ENCODE results near the gene HOXA3. TPM values are rescaled to one million over a fixed set of nuclear protein-coding genes. Genes with fewer than 3 reads are reported as not detected.

Gene HOXA3
- total RNA-seq, 3 donors from 2014 or later (not counting 1 experiment from before 2014, with no cell fraction given): 0.32 to 0.78 (median 0.35) TPM

DNA sequence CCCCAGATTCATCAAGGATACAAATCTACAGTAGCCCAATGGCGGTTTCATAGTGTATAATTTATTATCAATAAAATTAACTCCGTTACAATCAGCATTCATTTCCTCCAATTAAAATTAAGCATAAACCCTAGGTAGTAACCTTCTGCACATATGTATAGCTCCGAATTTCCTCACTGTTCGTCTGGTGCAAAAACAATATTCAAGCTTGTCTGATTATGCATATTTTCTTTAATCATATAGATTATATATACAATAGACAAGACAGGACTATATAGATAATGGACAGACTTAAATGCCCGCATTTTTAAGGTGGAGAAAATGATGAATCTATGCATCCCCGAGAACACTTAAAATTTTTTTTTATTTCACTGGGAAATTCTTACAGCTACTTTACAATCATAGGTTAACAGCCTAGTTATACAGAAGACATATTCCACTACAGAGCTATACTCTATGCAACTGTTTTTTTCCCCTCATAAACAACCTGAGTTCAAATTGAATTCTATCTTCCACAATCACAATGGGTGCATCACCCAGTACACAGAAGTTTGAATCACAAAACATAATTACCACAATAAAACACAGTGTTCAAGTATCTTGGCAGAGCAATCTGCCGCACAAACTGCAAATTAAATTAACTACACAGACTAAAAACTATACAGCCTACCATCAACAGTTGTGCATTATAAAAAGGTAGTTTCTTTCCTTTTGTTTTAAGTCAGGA is 10.3 kb upstream of the HOXA3 start:
- Mint-ChIP-seq H3K4me3 (peak overlapping the region; percentile 22), H3K36me3 (no peaks in the 10 kb centered on the region), H3K4me1 (peaks cover 29 to 63% of the 10 kb centered on the region in 2 donors), H3K27ac (no peak overlapping the region), H3K9me3 (no peaks in the 10 kb centered on the region), H3K27me3 (ENCODE audit: low read depth in 2 of 2) (peaks cover 73 to 75% of the 10 kb centered on the region in 2 donors)
- WGBS (ENCODE audit: insufficient coverage): 61% methylated on average over 4 of the region's 7 CpGs
- no peak overlapping the region for H3K4me3 ChIP-seq (ENCODE audit: low read length)
- intact Hi-C loops (cut with micrococcal nuclease): loop anchor here (5.0 to 10.0 kb wide), 2 partner anchors 82 to 965 kb away; partner anchors contain the start of gene EVX1
- H3K9me3 ChIP-seq (ENCODE audit: control insufficient read depth, insufficient read depth, low read length): no peaks in the 10 kb centered on the region
- H3K27me3 ChIP-seq (ENCODE audit: control insufficient read depth, insufficient read depth, low read length): peaks cover 71% of the 10 kb centered on the region
- TF ChIP-seq, protein P1, sequence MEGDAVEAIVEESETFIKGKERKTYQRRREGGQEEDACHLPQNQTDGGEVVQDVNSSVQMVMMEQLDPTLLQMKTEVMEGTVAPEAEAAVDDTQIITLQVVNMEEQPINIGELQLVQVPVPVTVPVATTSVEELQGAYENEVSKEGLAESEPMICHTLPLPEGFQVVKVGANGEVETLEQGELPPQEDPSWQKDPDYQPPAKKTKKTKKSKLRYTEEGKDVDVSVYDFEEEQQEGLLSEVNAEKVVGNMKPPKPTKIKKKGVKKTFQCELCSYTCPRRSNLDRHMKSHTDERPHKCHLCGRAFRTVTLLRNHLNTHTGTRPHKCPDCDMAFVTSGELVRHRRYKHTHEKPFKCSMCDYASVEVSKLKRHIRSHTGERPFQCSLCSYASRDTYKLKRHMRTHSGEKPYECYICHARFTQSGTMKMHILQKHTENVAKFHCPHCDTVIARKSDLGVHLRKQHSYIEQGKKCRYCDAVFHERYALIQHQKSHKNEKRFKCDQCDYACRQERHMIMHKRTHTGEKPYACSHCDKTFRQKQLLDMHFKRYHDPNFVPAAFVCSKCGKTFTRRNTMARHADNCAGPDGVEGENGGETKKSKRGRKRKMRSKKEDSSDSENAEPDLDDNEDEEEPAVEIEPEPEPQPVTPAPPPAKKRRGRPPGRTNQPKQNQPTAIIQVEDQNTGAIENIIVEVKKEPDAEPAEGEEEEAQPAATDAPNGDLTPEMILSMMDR (IDR thresholded peaks at IDR 0.05): no peak
- H3K27ac ChIP-seq (ENCODE audit: low read length): no peak overlapping the region
- no peak for DNase-seq
- H3K4me1 ChIP-seq (ENCODE audit: control insufficient read depth, insufficient read depth, low read length): peaks cover 68% of the 10 kb centered on the region
- no peaks in the 10 kb centered on the region for H3K36me3 ChIP-seq (ENCODE audit: control insufficient read depth, insufficient read depth, low read length)
- ATAC-seq: no peak

DNA sequence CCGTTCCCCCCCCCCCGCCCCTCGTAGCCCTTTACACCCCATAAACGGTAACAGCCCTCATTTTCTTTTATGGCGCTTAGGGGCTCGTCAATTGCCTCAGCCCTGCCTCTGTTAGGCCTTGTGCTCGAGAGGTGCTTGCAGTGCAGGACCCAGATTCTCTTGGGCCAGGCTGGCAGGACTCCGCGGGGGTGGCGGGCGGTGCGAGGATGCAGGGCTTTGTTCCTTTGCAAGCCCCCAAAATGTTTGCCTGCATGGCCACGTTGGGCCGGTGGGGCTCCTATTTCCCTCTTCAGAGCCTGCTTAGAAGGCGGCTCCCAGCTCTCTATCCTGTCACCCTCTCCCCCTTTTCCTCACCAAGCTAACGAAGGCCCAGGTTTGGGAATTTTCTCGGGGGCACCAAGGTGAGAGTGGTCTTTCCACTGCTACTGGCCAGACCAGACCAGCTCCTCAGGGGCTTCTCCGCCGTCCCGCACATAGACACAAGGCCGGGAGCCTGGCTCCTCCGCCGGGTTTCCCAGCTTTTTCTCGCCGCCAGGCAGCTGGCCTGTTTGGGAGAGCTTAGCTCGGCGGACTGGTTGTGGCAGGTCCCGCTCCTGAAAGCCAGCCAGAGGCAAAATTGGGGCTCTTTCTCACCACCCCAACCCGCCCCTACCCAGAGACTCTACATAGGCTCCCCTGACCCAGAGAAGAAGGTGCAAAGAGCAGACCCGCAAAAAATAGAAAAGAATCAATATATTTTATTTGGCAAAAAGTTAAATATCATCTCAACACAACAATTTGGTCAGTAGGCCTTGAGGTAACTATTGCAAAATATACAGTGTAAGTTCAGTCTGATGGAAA is 9.6 kb upstream of the HOXA3 start:
- H3K4me3 ChIP-seq (ENCODE audit: low read length): no peak overlapping the region
- intact Hi-C loops (cut with micrococcal nuclease): loop anchor here (1.0 to 10.0 kb wide), 7 partner anchors 11 to 965 kb away; partner anchors contain the start of gene EVX1
- TF ChIP-seq, protein P1 (IDR thresholded peaks at IDR 0.05): no peak
- H3K27me3 Mint-ChIP-seq (ENCODE audit: low read depth in 2 of 2): peaks cover 69 to 75% of the 10 kb centered on the region in 2 donors
- no peaks in the 10 kb centered on the region for H3K9me3 ChIP-seq (ENCODE audit: control insufficient read depth, insufficient read depth, low read length)
- H3K4me3 Mint-ChIP-seq: peak overlapping the region; percentile 35
- no peaks in the 10 kb centered on the region for H3K9me3 Mint-ChIP-seq
- H3K27ac ChIP-seq (ENCODE audit: low read length): no peak overlapping the region
- no peaks in the 10 kb centered on the region for H3K36me3 Mint-ChIP-seq
- H3K27ac Mint-ChIP-seq: no peak overlapping the region
- no peaks in the 10 kb centered on the region for H3K36me3 ChIP-seq (ENCODE audit: control insufficient read depth, insufficient read depth, low read length)
- WGBS (ENCODE audit: insufficient coverage): 44% methylated on average over 26 of the region's 30 CpGs
- peak in 1 of 2 donors; percentile 15 for DNase-seq
- H3K4me1 ChIP-seq (ENCODE audit: control insufficient read depth, insufficient read depth, low read length): peaks cover 67% of the 10 kb centered on the region
- H3K27me3 ChIP-seq (ENCODE audit: control insufficient read depth, insufficient read depth, low read length): peaks cover 71% of the 10 kb centered on the region
- no peak for ATAC-seq
- H3K4me1 Mint-ChIP-seq: peaks cover 26 to 57% of the 10 kb centered on the region in 2 donors

DNA sequence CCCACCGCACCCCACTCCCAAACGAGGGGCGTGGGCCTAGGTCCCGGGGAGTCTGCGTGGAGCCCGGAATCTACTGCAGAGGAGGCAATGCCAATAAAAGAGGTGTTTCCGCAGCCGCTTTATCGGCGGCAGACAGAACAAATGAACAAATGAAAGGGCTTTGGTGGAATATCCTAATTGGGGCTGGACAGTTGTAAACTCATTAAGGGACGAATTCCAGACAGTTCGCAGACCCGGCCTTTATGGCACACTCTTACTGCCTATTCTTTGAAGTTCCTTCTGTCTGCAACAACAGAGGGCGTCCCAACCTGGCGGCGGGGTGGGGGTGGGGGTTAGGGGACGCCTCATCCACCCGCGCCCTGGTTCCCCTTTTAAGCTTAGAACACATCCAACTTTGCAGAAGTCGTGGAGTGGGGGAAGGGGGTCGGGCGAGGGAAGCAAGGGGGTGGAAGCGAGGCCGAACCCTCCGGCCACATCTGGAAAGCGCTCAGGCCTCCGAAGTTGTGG is 8.9 kb upstream of the HOXA3 start:
- H3K9me3 ChIP-seq (ENCODE audit: control insufficient read depth, insufficient read depth, low read length): no peaks in the 10 kb centered on the region

More for the DNA sequence above, 8.9 kb upstream of the HOXA3 start:
- Histone ChIP-seq H3K27me3 (ENCODE audit: control insufficient read depth, insufficient read depth, low read length) (peaks cover 68% of the 10 kb centered on the region), H3K4me3 (ENCODE audit: low read length) (peak overlapping the region; percentile 67), H3K4me1 (ENCODE audit: control insufficient read depth, insufficient read depth, low read length) (peaks cover 64% of the 10 kb centered on the region), H3K36me3 (ENCODE audit: control insufficient read depth, insufficient read depth, low read length) (no peaks in the 10 kb centered on the region), H3K27ac (ENCODE audit: low read length) (no peak overlapping the region)
- peaks cover 23 to 55% of the 10 kb centered on the region in 2 donors for H3K4me1 Mint-ChIP-seq
- WGBS (ENCODE audit: insufficient coverage): 4% methylated on average over 25 of the region's 27 CpGs
- no peaks in the 10 kb centered on the region for H3K36me3 Mint-ChIP-seq
- H3K9me3 Mint-ChIP-seq: no peaks in the 10 kb centered on the region
- H3K27ac Mint-ChIP-seq: peak overlapping the region in 1 of 2 donors; percentile 65
- DNase-seq (no peak), ATAC-seq (peak in 2 of 3 donors; percentile 1 to 33)
- intact Hi-C loops (cut with micrococcal nuclease): loop anchor here (1.0 to 10.0 kb wide), 7 partner anchors 10 to 964 kb away; partner anchors contain the start of gene EVX1
- peak overlapping the region; percentile 80 for H3K4me3 Mint-ChIP-seq
- peaks cover 66 to 73% of the 10 kb centered on the region in 2 donors for H3K27me3 Mint-ChIP-seq (ENCODE audit: low read depth in 2 of 2)
- TF ChIP-seq, protein P1 (IDR thresholded peaks at IDR 0.05): peak; percentile 50
